Vagina (tissue), 2 donors: ENCODE measurements around the gene TNFRSF8.

Experiments
- POLR2A ChIP-seq, 2 donors: fragments of 450-650 bp; IDR thresholded peaks; one replicate each; pipeline ENCODE4 v1.6.1; 2017; ENCODE audit warnings: antibody characterized with exemption in 2 of 2, mild to moderate bottlenecking in 2 of 2, moderate library complexity in 2 of 2
- POLR2AphosphoS5 ChIP-seq, 2 donors: sonication (generic); formaldehyde crosslinking; IDR thresholded peaks; one replicate each; pipeline ENCODE4 v1.9.0; 2017; ENCODE audit warnings: antibody characterized with exemption in 2 of 2, mild to moderate bottlenecking in 2 of 2, low read depth in 1 of 2; ENCODE audit not compliant: insufficient read depth in 1 of 2

- no peak for TF ChIP-seq POLR2AphosphoS5 (IDR thresholded peaks at IDR 0.05; ENCODE audit: insufficient read depth in 1 of 2, low read depth in 1 of 2)
- no peak for TF ChIP-seq POLR2A (IDR thresholded peaks at IDR 0.05)
Measured at GRCh38 chr1:12155328-12155727, 92.2 kb downstream of the TNFRSF8 start.
